Prostate gland (tissue), 2 donors: Measurements from ENCODE around the gene GRIN1.

ENCODE experiments used
- POLR2A ChIP-seq: fragments of 450-650 bp; IDR thresholded peaks from one replicate; pipeline ENCODE4 v1.6.1; 2016; ENCODE audit warnings: antibody characterized with exemption, mild to moderate bottlenecking
- POLR2AphosphoS5 ChIP-seq: sonication (generic); formaldehyde crosslinking; IDR thresholded peaks from one replicate; pipeline ENCODE4 v1.6.1; 2017; ENCODE audit warnings: antibody characterized with exemption
- TF ChIP-seq, protein P1 (sequence below), 4 experiments: fragments of 200-600 bp in 2 of 4; fragments of 450-650 bp in 2 of 4; sonication (generic) in 2 of 4; IDR thresholded peaks; 1 replicate in 3 of 4; 2 replicates in 1 of 4; pipeline ENCODE4 v1.5.1; 2016 to 2019; ENCODE audit warnings: antibody characterized with exemption in 4 of 4, mild to moderate bottlenecking in 2 of 4, moderate library complexity in 2 of 4

DNA sequence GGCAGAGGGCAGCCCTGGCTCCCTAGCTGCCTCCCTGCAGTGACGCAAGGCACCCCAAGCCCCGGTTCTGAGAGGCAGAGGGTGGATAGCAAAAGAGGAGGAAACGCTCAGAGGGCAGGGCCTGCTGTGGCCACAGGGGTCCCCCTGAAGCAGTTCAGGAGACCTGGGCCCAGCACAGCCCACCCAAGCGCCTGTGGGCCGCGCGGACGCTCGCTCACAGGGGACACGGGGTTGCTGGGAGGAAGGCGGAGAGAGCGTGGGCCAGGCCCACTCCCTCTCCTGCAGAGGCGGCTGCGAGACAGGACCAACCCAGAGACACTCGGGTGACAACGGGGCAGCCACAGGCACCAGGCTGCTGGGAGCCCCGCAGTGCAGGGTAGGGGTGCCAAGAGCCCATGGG, 40.8 kb downstream of the GRIN1 start:
- TF ChIP-seq, protein P1, sequence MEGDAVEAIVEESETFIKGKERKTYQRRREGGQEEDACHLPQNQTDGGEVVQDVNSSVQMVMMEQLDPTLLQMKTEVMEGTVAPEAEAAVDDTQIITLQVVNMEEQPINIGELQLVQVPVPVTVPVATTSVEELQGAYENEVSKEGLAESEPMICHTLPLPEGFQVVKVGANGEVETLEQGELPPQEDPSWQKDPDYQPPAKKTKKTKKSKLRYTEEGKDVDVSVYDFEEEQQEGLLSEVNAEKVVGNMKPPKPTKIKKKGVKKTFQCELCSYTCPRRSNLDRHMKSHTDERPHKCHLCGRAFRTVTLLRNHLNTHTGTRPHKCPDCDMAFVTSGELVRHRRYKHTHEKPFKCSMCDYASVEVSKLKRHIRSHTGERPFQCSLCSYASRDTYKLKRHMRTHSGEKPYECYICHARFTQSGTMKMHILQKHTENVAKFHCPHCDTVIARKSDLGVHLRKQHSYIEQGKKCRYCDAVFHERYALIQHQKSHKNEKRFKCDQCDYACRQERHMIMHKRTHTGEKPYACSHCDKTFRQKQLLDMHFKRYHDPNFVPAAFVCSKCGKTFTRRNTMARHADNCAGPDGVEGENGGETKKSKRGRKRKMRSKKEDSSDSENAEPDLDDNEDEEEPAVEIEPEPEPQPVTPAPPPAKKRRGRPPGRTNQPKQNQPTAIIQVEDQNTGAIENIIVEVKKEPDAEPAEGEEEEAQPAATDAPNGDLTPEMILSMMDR (IDR thresholded peaks at IDR 0.05) = no peak
- TF ChIP-seq POLR2AphosphoS5 (no peak), POLR2A (no peak)
